H1 (cell line): ENCODE measurements around the gene HGFAC. TPM values are rescaled to one million over a fixed set of nuclear protein-coding genes. Genes with fewer than 3 reads are reported as not detected.

Experiments
- CTCF ChIA-PET: fragments of 300-600 bp; sonication (Branson Sonifier 250); formaldehyde crosslinking; loops from one replicate; lab custom pipeline; 2021; ENCODE audit not compliant: partially characterized antibody; lab: Charles Lee
- POLR2A ChIA-PET: fragments of 300-600 bp; sonication (Branson Sonifier 250); formaldehyde crosslinking; loops from one replicate; lab custom pipeline; 2021; ENCODE audit warnings: inconsistent platforms; ENCODE audit not compliant: partially characterized antibody; lab: Charles Lee
- DNase-seq, 2 experiments: peaks; one replicate each; pipeline versions ENCODE4 v3.0.0 to v3.0.0-alpha.2; 2010 to 2022; ENCODE audit warnings: low spot score in 2 of 2, low read depth in 1 of 2, mixed read lengths in 1 of 2
- FAIRE-seq: peaks from 2 replicates; lab custom pipeline; 2011; peaks lifted over from hg19 to GRCh38; lab: Jason Lieb, UNC
- H2AFZ ChIP-seq: 2 replicates; pipeline ENCODE4 v1.8.1; 2012; ENCODE audit warnings: low read length, inconsistent platforms
- H2AK5ac ChIP-seq: 2 replicates; pipeline ENCODE4 v1.6.1; 2013; ENCODE audit warnings: low read depth, low read length
- H2BK120ac ChIP-seq: replicated peaks from 2 replicates; pipeline ENCODE3; 2013; ENCODE audit warnings: low read depth, low read length, inconsistent platforms
- H2BK12ac ChIP-seq: 2 replicates; pipeline ENCODE4 v1.6.1; 2013; ENCODE audit warnings: low read depth, low read length
- H2BK15ac ChIP-seq: 2 replicates; pipeline ENCODE4 v1.6.1; 2013; ENCODE audit warnings: low read length
- H2BK20ac ChIP-seq: 2 replicates; pipeline ENCODE4 v1.6.1; 2013; ENCODE audit warnings: low read length
- H2BK5ac ChIP-seq: 2 replicates; pipeline ENCODE4 v1.6.1; 2013; ENCODE audit warnings: low read depth, low read length
- H3K14ac ChIP-seq: 2 replicates; pipeline ENCODE4 v1.6.1; 2013; ENCODE audit warnings: inconsistent platforms; ENCODE audit not compliant: insufficient read length
- H3K18ac ChIP-seq: 2 replicates; pipeline ENCODE4 v1.6.1; 2013; ENCODE audit warnings: low read length; ENCODE audit errors: extremely low read depth
- H3K23ac ChIP-seq: 2 replicates; pipeline ENCODE4 v1.6.1; 2013; ENCODE audit warnings: inconsistent platforms; ENCODE audit not compliant: insufficient read length
- H3K23me2 ChIP-seq: 2 replicates; pipeline ENCODE4 v1.6.1; 2013; ENCODE audit warnings: low read depth, low read length
- H3K27ac ChIP-seq: 2 replicates; pipeline ENCODE4 v1.6.1; 2011; ENCODE audit warnings: low read depth, low read length, inconsistent platforms
- H3K27me3 ChIP-seq, 4 experiments: replicated peaks in 1 of 4; 1 replicate in 1 of 4; 2 replicates in 3 of 4; pipeline versions ENCODE4 v1.6.1 to v1.8.1; 2011 to 2013; ENCODE audit warnings: low read length in 3 of 4, mild to moderate bottlenecking in 3 of 4, inconsistent platforms in 2 of 4, mixed read lengths in 2 of 4, moderate library complexity in 1 of 4; ENCODE audit not compliant: control insufficient read depth in 3 of 4, insufficient read depth in 3 of 4; ENCODE audit errors: extremely low read depth in 1 of 4
- H3K36me3 ChIP-seq, 4 experiments: 2 replicates each; pipeline versions ENCODE4 v1.6.1 to v1.8.1; 2011 to 2013; ENCODE audit warnings: mild to moderate bottlenecking in 4 of 4, low read length in 3 of 4, moderate library complexity in 2 of 4, control low read depth in 1 of 4, inconsistent platforms in 1 of 4; ENCODE audit not compliant: insufficient read depth in 4 of 4, control insufficient read depth in 2 of 4
- H3K4ac ChIP-seq: replicated peaks from 2 replicates; pipeline ENCODE3; 2013; ENCODE audit warnings: low read length, low read depth, mixed read lengths, inconsistent platforms; ENCODE audit not compliant: insufficient read length
- H3K4me1 ChIP-seq, 4 experiments: replicated peaks in 1 of 4; 1 replicate in 1 of 4; 2 replicates in 3 of 4; pipeline versions ENCODE4 v1.6.1 to v1.8.1; 2011 to 2013; ENCODE audit warnings: low read length in 3 of 4, inconsistent platforms in 2 of 4, mixed read lengths in 1 of 4; ENCODE audit not compliant: insufficient read depth in 4 of 4, control insufficient read depth in 3 of 4
- H3K4me2 ChIP-seq, 2 experiments: 2 replicates each; pipeline versions ENCODE4 v1.6.1 to v1.8.1; 2011 to 2013; ENCODE audit warnings: low read depth in 2 of 2, low read length in 2 of 2, control low read depth in 1 of 2, inconsistent platforms in 1 of 2, mild to moderate bottlenecking in 1 of 2; ENCODE audit not compliant: insufficient read depth in 1 of 2
- H3K4me3 ChIP-seq, 4 experiments: fragments of 200-600, 300-600 bp in 1 of 4; sonication (generic), shearing (Covaris generic), sonication (Bioruptor Twin) in 1 of 4; 2 replicates each; pipeline versions ENCODE4 v1.5.1 to v1.8.1; 2011 to 2016; ENCODE audit warnings: low read length in 4 of 4, low read depth in 3 of 4, control low read depth in 2 of 4, inconsistent platforms in 2 of 4, mild to moderate bottlenecking in 2 of 4, mixed read lengths in 1 of 4, moderate library complexity in 1 of 4; ENCODE audit not compliant: insufficient read depth in 2 of 4; ENCODE audit errors: extremely low read depth in 1 of 4
- H3K56ac ChIP-seq: replicated peaks from 2 replicates; pipeline ENCODE3; 2013; ENCODE audit warnings: low read depth, mild to moderate bottlenecking, mixed read lengths, low read length, inconsistent platforms; ENCODE audit not compliant: insufficient read length
- H3K79me1 ChIP-seq: 2 replicates; pipeline ENCODE4 v1.6.1; 2013; ENCODE audit warnings: low read depth, low read length, control low read depth
- H3K79me2 ChIP-seq, 2 experiments: 2 replicates each; pipeline versions ENCODE4 v1.6.1 to v1.8.1; 2012 to 2013; ENCODE audit warnings: low read length in 2 of 2, mild to moderate bottlenecking in 2 of 2, inconsistent platforms in 1 of 2; ENCODE audit not compliant: insufficient read depth in 2 of 2, control insufficient read depth in 1 of 2
- H3K9ac ChIP-seq, 4 experiments: replicated peaks in 1 of 4; 1 replicate in 1 of 4; 2 replicates in 3 of 4; pipeline versions ENCODE4 v1.6.1 to v1.8.1; 2011 to 2013; ENCODE audit warnings: low read depth in 3 of 4, low read length in 3 of 4, control low read depth in 2 of 4, mild to moderate bottlenecking in 2 of 4, moderate library complexity in 2 of 4, inconsistent platforms in 1 of 4; ENCODE audit errors: extremely low read depth in 1 of 4
- H3K9me3 ChIP-seq, 2 experiments: 2 replicates each; pipeline versions ENCODE4 v1.6.1 to v1.8.1; 2012 to 2013; ENCODE audit warnings: mild to moderate bottlenecking in 2 of 2, moderate library complexity in 2 of 2, control low read depth in 1 of 2, inconsistent platforms in 1 of 2, low read depth in 1 of 2, low read length in 1 of 2, mixed read lengths in 1 of 2; ENCODE audit not compliant: insufficient read depth in 2 of 2
- H4K20me1 ChIP-seq, 2 experiments: replicated peaks in 1 of 2; 2 replicates each; pipeline versions ENCODE3 to v1.8.1; 2011 to 2013; ENCODE audit warnings: inconsistent platforms in 2 of 2, low read length in 2 of 2, mild to moderate bottlenecking in 1 of 2; ENCODE audit not compliant: insufficient read depth in 2 of 2, control insufficient read depth in 1 of 2
- H4K5ac ChIP-seq: 2 replicates; pipeline ENCODE4 v1.6.1; 2013; ENCODE audit warnings: low read length, low read depth, mixed read lengths, inconsistent platforms; ENCODE audit not compliant: insufficient read length
- H4K8ac ChIP-seq: 2 replicates; pipeline ENCODE4 v1.8.0; 2013; ENCODE audit warnings: mild to moderate bottlenecking, moderate library complexity, low read length, inconsistent platforms; ENCODE audit not compliant: insufficient read depth; ENCODE audit errors: extremely low read depth
- H4K91ac ChIP-seq: replicated peaks from 2 replicates; pipeline ENCODE3; 2013; ENCODE audit warnings: low read length, mixed read lengths, inconsistent platforms; ENCODE audit not compliant: insufficient read length
- BRCA1 ChIP-seq: IDR thresholded peaks from 2 replicates; pipeline ENCODE4 v1.6.1; 2012; ENCODE audit warnings: low read depth, low read length, improper control_type of control experiment
- CEBPB ChIP-seq: IDR thresholded peaks from 2 replicates; pipeline ENCODE4 v1.6.1; 2012; ENCODE audit warnings: low read depth, low read length
- CHD1 ChIP-seq: IDR thresholded peaks from 2 replicates; pipeline ENCODE4 v1.6.1; 2012; ENCODE audit warnings: low read depth, low read length, improper control_type of control experiment
- CTBP2 ChIP-seq: IDR thresholded peaks from 2 replicates; pipeline ENCODE4 v1.7.0; 2011; ENCODE audit warnings: borderline replicate concordance, mild to moderate bottlenecking, moderate library complexity, mixed read lengths, low read length; ENCODE audit not compliant: insufficient read depth, insufficient read length
- GTF2F1 ChIP-seq: IDR thresholded peaks from 2 replicates; pipeline ENCODE4 v1.6.1; 2012; ENCODE audit warnings: low read depth, low read length, improper control_type of control experiment, borderline replicate concordance
- NANOG ChIP-seq: IDR thresholded peaks from 2 replicates; pipeline ENCODE4 v1.6.1; 2011; ENCODE audit warnings: low read length, low read depth, mild to moderate bottlenecking, inconsistent platforms; ENCODE audit not compliant: insufficient read depth, poor library complexity, severe bottlenecking
- RXRA ChIP-seq: IDR thresholded peaks from 2 replicates; pipeline ENCODE4 v1.6.1; 2011; ENCODE audit warnings: low read depth, mild to moderate bottlenecking, low read length, moderate library complexity; ENCODE audit not compliant: insufficient read depth
- TCF12 ChIP-seq: IDR thresholded peaks from 2 replicates; pipeline ENCODE4 v1.6.1; 2011; ENCODE audit warnings: low read depth, mild to moderate bottlenecking, low read length
- WGBS, 2 experiments: shearing (Covaris generic) in 1 of 2; methylation state at CpG; one replicate each; pipeline versions ENCODE4 v1.1.6 to v1.1.7; 2013 to 2015; ENCODE audit warnings: low lambda C conversion rate in 2 of 2, mixed read lengths in 2 of 2, inconsistent platforms in 1 of 2, low coverage in 1 of 2, missing lambda C conversion rate in 1 of 2; ENCODE audit not compliant: insufficient replicate concordance in 2 of 2, insufficient coverage in 1 of 2, insufficient read length in 1 of 2; ENCODE audit errors: extremely low coverage in 1 of 2, missing lambda C conversion rate in 1 of 2; 5-methylcytosine and 5-hydroxymethylcytosine counted together
- polyA plus RNA-seq, 7 experiments: library from polyadenylated mRNA; depleted of rRNA in 3 of 7; stranded (reverse) in 5 of 7; unstranded in 2 of 7; fragments of >200 nt in 5 of 7; fragments of 200-250 nt in 2 of 7; gene quantifications; 1 replicate in 5 of 7; 2 replicates in 1 of 7; 4 replicates in 1 of 7; pipeline versions ENCODE4 v1.2.1 to v1.2.3, GENCODE V29; 2011 to 2013; ENCODE audit warnings: missing spikeins in 2 of 7, mixed read lengths in 2 of 7
- total RNA-seq: library from RNA; stranded (reverse); fragmentation: NEBNext Ultra II Directional; extraction: Animal tissue kit (Norgen Biotek cat#: 25700); gene quantifications from 2 replicates; pipeline ENCODE4 v1.2.1, GENCODE V29; 2021

Gene HGFAC
- total and polyA plus RNA-seq, 2 of the 8 experiments (the other 6 are each of a cell fraction or from before 2014, with no cell fraction given) = 0.14 to 0.15 TPM

DNA sequence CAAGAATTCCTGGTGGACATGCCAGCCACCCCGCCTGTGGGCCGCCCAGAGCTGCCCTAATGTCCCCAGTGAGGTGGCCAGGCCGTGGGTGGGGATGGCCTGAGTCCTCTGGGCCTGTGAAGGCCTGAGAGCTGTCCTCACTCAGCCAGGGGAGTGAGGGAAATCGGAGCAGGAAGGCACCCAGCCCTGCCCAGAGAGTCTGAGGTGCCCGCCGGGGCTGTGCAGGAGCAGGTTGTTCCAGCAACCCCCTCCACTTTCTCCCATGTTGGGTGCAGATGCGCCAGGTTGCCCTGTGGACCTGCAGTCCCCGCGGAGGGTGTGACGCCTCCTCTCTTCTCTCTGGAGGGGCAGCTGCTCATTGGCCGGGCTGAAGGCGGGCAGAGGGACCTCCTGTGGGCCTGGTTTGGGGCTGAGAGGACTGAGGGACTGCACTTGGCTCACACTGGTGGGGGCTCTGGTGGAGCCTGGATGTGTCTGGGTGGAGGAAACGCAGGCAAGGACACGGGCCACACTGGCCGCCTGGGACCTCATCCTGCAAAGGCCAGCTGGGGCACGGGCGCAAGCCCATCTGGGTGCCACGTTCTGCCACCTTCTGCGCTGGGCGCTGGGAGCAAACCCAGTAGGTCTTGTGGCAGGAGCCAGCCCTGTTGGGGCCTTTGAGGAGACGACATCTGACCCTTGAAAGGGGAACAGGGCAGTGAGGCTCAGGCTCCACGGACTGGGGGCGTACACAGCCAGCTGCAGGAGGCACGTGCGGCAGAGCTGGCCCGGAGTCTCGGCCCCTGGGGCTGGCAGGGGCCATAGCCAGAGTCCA, 35.4 kb downstream of the HGFAC start:
- FAIRE-seq (no peak), DNase-seq (no peak)
- Histone ChIP-seq H3K56ac (no peak overlapping the region), H3K79me2 (no peaks in the 10 kb centered on the region), H4K20me1 (no peaks in the 10 kb centered on the region), H2BK20ac (no peak overlapping the region), H4K8ac (no peak overlapping the region; the same call in 1 of the 2 replicates), H3K27me3 (peaks cover 2 to 61% (median 43%) of the 10 kb centered on the region in 4 experiments), H3K79me1 (no peaks in the 10 kb centered on the region), H2BK5ac (no peak overlapping the region), H3K14ac (no peak overlapping the region), H2BK12ac (no peak overlapping the region), H2AK5ac (no peak overlapping the region), H3K36me3 (no peaks in the 10 kb centered on the region), H3K4me2 (no peak overlapping the region), H3K9me3 (no peaks in the 10 kb centered on the region), H3K23me2 (peaks cover 3% of the 10 kb centered on the region; the same call in 1 of the 2 replicates), H2AFZ (no peak overlapping the region), H4K5ac (no peak overlapping the region), H4K91ac (no peak overlapping the region), H3K4me3 (no peak overlapping the region), H2BK120ac (no peak overlapping the region), H3K23ac (no peak overlapping the region), H2BK15ac (peak overlapping the region; percentile 72; the same call in 1 of the 2 replicates), H3K4me1 (peaks cover 0 to 20% (median 14%) of the 10 kb centered on the region in 4 experiments; a peak in 6 of 7 replicates), H3K4ac (no peak overlapping the region), H3K9ac (no peak overlapping the region), H3K18ac (no peak overlapping the region), H3K27ac (no peak overlapping the region)
- ChIA-PET POLR2A (interaction anchor here (1.0 kb wide), 1 partner anchor 9 kb away, joined by 3 read pairs; no protein-coding TSS in a partner anchor), CTCF (interaction anchor here (1.0 to 6.8 kb wide), 7 partner anchors 9 to 131 kb away, joined by 3 to 48 read pairs (median 5); partner anchors contain the start of gene HGFAC)
- 91% methylated on average over 23 of the region's 27 CpGs; no CpG with 5 or more reads in 1 of the 2 experiments for WGBS, 2 experiments
- TF ChIP-seq CTBP2 (no peak), TCF12 (no peak), GTF2F1 (no peak), BRCA1 (no peak), RXRA (no peak), CHD1 (no peak), CEBPB (no peak), NANOG (no peak)
